Stimulated activated CD4-positive, alpha-beta T cell treated with anti-CD3 and anti-CD28 coated beads, Interleukin-15, amount 100 ng/mL, for 1 hour (primary cell): ENCODE measurements around the gene ACAT1.
"Not testable (repeated sequence)": the region's sequence is repeated elsewhere in the genome, so short reads cannot be mapped to it uniquely, and the experiment has no call there.

ENCODE experiments used
- DNase-seq, 2 donors: peaks; one replicate each; pipeline ENCODE4 v3.0.0-alpha.2; 2020; ENCODE audit warnings: low read depth in 1 of 2, low spot score in 1 of 2

ACAT1 gene

DNA sequence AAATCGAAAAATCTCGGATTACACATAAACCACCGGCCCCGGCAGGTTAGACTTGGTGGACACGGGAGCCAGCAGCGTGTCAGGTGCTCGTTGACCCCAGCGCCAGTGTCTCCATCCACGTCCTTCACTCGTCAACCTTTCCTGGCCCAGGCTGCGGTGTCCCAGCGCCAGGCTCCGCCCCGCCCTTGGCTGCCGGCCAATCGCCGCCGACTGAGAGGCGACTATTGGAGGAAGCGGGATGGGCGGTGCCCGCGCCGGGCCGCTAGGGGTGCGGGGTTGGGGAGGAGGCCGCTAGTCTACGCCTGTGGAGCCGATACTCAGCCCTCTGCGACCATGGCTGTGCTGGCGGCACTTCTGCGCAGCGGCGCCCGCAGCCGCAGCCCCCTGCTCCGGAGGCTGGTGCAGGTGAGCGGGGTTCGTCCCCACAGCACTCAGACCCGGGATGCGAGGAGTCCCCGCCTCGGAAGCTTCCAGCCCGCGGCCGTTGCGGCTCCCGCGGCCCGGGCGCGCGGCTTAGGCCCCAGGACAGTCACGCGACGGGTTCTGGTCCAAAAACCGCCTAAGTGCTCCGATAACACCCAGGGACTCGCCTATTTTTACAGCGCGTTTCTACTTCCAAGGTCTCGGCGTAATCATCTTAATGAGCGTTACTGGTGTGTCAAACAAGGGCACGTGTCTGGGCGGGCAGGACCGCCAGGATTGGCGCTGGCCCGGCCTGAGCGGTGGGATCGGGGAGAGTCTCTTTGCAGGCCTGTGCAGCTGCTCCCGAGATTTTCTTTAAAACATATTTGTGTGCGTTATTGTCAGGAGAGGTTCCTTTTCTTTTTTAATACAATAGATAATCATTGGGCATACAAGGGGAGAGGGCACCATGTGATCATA lies at the start of gene ACAT1:
TSS of gene ACAT1 (plus strand) at position 294 of the 882 bp plus-strand sequence. CDS start at position 334, 40 bp downstream.
- peak; percentile 89 to 96 for DNase-seq

GRCh38 chr11:108084811-108085210 lies 36.6 kb upstream of the ACAT1 start:
- DNase-seq = no peak

DNA sequence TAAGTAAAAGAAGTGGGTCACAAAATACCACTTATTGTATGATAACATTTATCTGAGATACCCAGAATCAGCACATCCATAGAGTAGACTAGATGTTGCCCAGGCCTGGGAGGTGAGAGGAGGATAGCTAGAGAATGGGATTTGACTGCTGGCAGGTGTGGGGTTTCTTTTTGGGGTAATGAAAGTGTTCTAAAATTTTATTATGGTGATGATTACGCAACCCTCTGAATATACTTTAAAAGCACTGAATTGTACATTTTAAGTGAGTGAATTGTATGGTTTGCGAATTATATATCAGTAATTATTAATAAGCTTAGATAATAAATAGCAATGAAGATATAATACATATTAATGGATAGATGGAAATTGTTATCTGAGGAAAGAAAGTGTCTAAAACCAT lies 35.7 kb upstream of the ACAT1 start:
- DNase-seq = no peak

- DNase-seq = no peak
Measured at GRCh38 chr11:108092134-108092533, 29.2 kb upstream of the ACAT1 start.

- DNase-seq = no peak
Measured at GRCh38 chr11:108093128-108093904, 28.1 kb upstream of the ACAT1 start.

- DNase-seq = no peak
Measured at GRCh38 chr11:108097179-108097578, 24.2 kb upstream of the ACAT1 start.

- DNase-seq = no peak
Measured at GRCh38 chr11:108101090-108101775, 20.1 kb upstream of the ACAT1 start.

GRCh38 chr11:108111126-108111525 lies 10.2 kb upstream of the ACAT1 start:
- DNase-seq = no peak

DNA sequence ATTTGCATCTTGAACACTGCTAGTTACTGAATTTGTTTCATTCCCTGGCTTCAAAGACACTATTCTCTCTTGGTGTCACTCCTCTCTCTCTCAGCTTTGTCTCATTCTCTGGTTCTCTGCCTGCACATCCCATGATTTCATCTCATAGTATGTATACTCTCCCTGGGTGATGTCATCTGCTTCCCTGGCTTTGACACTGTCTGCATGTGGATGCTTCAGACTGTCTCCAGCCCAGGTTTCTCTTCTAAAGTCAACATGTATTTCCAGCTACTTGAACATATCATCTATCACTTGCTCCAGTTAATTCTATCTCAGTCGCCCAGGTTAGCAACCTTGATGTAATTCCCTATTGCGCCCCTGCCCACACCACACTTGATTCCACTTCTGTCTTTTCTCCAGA lies 9.3 kb upstream of the ACAT1 start:
- no peak for DNase-seq

DNA sequence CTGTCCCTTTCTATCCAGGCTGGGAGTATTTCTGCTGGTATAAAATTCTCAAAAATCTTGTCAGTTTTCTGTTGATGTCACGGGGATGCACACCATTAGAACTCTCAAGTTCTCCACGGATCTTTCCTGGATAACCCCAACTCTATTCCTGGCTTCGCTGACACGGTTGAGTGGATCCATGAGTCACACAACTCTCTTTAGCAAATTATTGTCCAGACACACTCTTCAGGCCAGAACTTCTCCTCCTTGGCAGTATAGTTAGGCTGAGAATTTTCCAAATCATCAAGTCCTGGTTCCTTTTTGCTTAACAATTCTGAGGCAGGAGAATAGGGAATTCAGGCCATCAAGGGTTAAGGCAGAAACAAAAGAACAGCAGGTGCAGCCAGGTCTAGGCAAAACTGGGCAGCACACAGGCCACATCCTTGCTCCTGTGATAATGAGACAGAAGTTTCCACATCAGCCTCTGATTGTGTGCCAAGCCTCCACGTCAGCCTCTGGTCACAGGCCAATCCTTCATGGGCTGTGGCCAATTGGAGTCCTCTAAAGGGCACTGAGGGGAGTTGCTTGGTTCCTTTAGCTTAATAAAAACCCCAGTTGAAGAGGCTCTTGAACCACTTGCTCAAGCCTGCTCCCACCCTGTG lies 5.7 kb upstream of the ACAT1 start:
- DNase-seq = no peak

DNA sequence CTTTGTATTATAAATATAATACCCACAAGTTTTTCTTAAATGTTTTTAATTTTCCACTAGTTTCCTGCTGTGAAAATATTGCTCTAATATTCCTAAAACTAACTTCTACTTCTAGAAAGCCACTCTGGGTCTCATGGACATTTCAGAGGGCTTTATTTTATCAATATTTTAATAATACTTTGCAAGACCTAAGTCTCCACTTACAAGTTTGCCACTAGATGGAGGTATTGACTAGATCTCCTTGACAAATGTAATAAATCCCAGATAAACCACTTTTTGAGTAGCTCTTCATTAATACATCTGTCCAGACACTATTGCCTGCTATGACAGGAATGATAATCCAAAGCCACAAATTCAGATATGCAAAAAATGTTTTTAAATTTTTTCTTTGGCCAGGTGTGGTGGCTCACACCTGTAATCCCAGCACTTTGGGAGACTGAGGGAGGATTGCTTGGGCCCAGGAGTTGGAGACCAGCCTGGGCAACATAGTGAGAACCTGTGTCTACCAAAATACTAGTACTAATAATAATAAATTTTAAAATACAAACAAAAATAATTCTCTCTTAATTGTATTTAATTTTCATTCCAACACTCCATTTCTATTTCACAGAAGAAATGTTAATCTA lies 3.5 kb upstream of the ACAT1 start:
- DNase-seq = no peak

GRCh38 chr11:108120936-108121273 lies 462 bp upstream of the ACAT1 start:
- not testable (repeated sequence) for DNase-seq

DNA sequence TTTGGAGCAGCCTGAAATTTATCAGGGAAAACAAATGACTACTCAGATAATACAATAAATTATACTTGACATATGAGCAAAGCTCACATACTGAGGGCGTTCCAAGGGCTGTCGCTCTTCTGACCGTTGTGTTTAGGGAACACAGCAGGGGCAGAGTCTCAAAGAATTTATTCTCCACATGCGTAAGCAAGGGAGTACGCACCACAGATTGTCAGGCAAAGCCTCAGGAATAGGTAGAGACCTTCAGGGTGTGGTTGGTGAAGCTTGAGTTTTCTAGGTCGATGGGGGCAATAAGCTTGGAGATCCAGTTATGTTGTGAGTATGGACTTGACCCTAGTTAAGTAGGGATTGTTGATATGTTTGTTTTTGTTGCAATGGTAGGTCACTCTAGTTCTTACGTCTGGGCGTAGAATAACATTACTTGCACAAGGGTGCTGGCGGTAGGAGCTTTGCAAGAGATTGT lies 830 bp downstream of the ACAT1 start:
- DNase-seq = no peak

DNA sequence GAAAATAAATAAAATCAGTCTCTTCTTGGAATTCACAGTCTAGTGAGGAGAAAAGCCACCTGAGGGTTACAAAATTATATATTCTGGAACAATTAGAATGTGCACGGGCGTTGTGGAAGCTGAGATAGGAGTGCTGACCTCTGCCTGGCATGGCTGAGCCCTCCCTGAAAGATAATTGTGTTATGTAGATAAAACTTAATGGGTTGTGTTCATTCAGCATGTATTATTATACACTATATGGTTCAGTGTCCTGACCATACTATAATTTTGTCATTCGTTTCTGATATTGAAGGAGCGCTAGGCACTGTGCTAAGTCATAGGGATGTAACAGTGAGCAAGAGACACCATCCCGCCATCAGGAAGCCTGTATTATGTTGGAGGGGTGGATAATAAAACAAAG lies 3.7 kb downstream of the ACAT1 start:
- DNase-seq = no peak

- DNase-seq = no peak
Measured at GRCh38 chr11:108128772-108129171, 7.4 kb downstream of the ACAT1 start.

DNA sequence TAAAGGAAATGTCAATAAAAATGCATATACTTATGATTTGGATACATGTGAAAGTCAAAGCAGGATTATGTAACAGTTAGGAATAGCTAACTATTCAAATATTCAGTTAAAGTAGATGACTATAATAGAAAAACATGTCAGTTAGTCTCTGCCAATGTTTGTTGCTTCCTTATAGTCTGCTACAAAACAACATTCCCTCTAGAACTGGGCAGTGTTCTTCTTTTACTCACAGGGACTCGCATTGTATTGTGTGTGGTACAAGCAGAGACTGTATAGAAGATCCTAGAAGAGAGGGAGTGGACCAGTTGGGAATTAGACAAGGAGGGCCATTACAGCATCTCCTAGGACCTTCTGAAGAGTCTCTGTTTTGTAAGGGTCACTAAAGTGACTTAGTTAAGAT lies 10.6 kb downstream of the ACAT1 start:
- no peak for DNase-seq

DNA sequence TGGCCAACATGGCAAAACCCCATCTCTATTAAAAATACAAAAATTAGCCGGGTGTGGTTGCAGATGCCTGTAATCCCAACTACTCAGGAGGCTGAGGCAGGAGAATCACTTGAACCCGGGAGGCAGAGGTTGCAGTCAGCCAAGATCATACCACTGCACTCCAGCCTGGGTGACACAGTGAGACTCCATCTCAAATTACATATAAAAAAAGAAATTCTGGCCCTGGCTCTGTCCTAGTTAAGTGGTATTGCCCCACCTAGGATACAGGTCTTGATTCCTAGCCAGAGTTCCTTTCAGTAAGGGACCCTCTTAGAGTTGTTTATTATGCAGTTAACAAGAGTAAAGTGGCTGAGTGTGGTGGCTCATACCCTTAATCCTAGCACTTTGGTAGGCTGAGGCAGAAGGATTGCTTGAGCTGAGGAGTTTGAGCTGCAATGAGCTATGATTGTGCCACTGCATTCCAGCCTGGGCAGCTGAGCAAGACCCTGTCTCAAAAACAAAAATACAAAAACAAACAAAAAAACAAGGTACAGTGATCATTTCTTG lies 11.7 kb downstream of the ACAT1 start:
- DNase-seq = not testable (repeated sequence)

GRCh38 chr11:108135845-108136544 lies 14.6 kb downstream of the ACAT1 start:
- DNase-seq = no peak

DNA sequence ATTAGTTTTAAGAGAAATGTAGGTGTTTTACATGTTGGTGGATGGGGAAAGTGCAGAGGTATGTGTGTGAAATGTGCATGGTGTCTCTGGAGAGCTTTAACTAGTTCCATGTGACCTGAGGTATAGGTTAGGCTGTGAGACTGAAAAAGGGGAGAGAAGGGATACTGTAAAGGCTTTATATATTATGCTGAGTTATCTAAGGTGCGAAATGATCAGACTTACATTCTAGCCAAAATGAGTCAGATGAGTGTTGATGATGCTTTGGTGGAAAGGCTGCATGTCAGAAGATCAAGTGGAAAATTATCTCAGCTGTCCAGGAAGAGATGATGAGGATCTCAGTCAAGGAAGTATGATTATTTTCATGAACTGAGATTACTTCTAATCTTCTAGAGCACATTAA lies 15.8 kb downstream of the ACAT1 start:
- DNase-seq = no peak

- DNase-seq = no peak
Measured at GRCh38 chr11:108142304-108142703, 20.9 kb downstream of the ACAT1 start.
